Measurements from ENCODE around the gene MKLN1.
"Not testable (repeated sequence)": the region's sequence is repeated elsewhere in the genome, so short reads cannot be mapped to it uniquely, and the experiment has no call there.

Gene MKLN1

DNA sequence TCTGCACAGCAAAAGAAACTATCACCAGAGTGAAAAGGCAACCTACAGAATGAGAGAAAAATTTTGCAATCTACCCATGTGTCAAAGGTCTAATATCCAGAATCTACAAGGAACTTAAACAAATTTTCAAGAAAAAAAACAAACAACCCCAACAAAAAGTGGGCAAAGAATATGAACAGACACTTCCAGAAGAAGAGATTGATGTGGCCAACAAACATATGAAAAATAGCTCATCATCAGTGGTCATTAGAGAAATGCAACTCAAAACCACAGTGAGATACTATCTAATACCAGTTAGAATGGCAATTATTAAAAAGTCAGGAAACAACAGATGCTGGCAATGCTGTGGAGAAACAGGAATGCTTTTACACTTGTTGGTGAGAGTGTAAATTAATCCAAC lies 7.1 kb upstream of the MKLN1 start:
- no peak for DNase-seq

- DNase-seq: no peak
Measured at GRCh38 chr7:131321656-131322055, 6.0 kb upstream of the MKLN1 start.

DNA sequence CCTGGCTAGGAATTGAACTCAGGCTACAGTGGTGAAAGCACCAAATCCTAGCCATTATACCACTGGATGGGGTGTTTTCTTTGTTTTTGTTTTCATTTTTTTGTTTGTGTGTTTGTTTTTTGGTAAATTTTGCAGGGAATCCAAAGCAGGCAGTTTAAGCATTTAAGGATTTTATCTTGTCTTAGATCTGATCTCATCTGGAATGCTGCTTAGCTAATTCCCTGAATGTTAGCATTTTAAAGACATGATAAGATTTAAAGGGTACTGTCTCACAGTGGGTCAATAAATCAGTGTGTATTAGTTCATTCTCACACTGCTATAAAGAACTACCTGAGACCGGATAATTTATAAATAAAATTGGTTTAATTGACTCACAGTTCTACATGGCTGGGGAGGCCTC lies 5.6 kb upstream of the MKLN1 start:
- DNase-seq: no peak

GRCh38 chr7:131322861-131323260 lies 4.8 kb upstream of the MKLN1 start:
- no peak for DNase-seq

DNA sequence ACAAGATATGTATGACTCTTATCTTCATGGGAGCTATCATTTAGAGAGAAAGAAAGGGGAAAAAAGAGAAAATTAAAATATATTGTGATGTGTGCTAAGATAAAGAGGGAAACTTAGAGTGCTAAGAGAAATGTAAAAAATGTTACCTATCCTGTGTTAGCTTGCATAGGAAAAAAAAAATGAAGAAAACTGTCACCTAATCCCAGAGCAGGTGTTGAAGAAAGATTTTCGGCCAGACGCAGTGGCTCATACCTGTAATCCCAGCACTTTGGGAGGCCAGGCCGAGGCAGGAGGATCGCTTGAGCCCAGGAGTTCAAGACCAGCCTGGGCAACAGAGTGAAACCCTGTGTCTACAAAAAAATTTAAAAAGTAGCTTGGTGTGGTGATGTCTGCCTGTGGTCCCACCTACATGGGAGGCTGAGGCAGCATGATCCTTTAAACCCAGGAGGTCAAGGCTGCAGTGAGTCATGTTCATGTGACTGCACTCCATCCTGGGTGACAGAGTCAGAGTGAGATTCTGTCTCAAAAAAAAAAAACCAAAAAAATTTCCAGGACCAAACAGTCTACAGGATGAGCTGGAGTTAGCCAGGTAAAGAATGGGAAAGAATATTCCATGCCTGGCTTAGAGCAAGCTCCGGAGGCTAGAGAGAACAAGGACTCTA lies 2.4 kb upstream of the MKLN1 start:
- no peak for DNase-seq

- DNase-seq: no peak
Measured at GRCh38 chr7:131326576-131326975, 1.1 kb upstream of the MKLN1 start.

- no peak for DNase-seq
Measured at GRCh38 chr7:131327049-131327625, 539 bp upstream of the MKLN1 start.

DNA sequence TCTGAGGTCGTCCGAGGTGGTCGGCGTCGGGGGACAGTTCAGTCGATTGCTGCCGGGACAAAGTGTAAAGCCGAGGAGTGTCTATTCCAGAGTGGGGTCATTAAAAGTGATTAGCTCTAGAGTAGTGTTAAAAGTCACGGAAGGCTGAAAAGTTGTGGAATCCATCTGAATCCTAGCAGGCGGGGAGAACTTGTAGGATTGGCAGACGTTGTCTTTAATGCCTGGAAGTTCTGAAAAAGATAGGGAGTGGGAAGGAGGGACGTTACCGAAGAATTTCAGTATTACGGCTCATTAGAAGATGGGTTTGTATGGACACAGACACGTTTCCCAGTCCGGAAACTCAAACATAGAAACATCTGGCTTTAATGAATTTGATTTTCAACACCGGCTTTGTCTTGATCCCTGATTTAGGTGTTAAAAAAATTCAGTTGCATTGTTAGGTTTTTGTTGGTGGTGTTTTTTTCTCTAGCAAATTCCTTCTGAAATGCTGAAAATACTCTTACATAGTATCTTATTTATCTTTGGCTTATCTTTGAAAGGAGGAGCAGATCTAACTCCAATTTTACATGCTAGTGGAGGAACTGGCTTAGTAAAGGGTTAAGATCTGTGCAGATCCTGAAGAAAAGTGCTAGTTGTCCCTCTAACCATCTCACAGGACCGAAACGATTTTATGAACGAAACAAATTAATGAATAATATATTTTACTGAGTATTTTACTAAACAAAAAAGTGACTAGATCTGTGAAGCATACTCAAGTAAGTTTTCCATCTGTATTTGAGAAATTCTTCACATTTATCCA lies 900 bp downstream of the MKLN1 start:
- DNase-seq: no peak

DNA sequence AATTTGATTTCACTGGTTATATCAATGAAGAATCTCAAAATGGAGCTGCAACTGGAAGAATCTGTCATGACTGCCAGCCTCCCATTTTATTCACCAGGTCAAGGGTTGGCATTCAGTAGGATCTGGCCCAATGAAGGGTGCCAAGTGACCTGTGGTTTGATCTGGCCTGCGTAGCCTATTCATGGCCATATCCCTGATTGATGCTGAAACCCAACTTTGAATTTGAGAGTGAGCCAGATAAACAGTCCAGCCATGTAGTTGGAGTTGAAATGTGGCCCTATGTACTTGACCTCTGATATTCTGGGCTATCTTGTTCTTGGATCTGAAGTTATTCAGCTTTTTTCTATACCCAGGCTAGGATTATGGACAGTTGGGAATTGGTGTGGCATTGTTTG lies 1.5 kb downstream of the MKLN1 start:
- no peak for DNase-seq

DNA sequence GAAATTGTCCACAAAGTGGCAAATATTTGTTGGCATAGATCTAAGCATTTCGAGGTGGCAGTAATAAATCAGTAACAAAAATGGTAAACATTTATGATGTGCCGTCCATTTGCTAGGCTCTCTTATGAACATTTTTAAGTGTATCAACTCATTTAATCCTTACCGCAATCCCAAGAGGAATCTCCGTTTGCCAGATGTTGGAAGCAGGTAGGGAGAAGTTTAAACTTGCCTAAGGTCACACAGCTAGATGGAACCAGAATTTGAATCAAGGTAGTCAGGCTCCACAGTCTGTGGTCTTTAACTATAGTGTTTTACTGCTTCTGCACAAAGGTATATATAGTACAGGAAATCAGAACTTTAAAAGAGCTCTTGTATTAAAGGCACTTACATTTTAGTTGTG lies 2.6 kb downstream of the MKLN1 start:
- no peak for DNase-seq

DNA sequence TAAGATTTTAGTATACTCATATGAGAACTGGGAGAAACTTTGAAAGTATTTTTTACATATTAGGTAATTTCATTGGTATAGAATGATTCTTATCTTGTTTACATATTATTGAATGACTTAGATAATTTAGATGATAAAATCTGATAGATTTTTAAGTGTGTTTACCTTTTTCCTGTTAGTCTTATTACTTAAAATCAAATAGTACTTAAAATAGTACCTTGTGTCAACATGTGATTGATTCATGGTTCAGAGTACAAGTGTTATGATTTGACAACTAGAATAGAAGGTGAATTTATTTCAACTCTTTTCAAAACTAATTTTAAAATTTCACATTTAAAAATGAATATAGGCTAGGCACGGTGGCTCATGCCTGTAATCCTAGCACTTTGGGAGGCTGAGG lies 4.1 kb downstream of the MKLN1 start:
- DNase-seq: no peak

DNA sequence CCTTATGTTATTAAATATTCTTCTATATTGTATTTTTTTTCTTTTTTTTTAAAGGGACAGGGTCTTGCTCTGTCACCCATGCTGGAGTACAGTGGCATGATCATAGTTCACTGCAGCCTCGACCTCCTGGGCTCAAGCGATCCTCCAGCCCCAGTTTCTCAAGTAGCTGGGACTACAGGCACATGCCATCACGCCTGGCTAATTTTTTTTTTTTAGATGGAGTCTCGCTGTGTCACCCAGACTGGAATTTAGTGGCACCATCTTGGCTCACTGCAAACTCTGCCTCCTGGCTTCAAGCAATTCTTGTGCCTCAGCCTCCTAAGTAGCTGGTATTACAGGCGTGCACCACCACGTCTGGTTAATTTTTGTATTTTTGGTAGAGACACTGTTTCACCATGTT lies 5.1 kb downstream of the MKLN1 start:
- DNase-seq: not testable (repeated sequence)

- DNase-seq: no peak
Measured at GRCh38 chr7:131335639-131336381, 8.1 kb downstream of the MKLN1 start.

DNA sequence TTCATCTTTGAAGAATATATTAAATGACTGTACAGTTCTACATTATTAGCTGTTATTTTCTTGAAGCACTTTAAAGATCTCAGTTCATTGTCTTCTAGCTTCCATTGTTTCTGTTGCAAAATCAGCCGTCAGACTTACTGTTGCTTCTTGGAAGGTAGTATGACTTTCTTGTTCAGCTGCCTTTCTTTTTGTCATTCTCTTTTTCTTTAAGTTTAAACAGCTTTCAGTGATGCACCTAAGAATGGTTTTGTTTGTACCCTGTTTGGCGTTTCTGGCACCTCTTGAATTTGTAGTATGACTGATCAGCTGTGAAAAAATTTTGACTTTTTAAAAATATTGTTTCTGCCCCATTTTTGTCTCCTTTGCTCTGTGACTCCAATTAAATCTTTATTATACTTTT lies 9.3 kb downstream of the MKLN1 start:
- no peak for DNase-seq

DNA sequence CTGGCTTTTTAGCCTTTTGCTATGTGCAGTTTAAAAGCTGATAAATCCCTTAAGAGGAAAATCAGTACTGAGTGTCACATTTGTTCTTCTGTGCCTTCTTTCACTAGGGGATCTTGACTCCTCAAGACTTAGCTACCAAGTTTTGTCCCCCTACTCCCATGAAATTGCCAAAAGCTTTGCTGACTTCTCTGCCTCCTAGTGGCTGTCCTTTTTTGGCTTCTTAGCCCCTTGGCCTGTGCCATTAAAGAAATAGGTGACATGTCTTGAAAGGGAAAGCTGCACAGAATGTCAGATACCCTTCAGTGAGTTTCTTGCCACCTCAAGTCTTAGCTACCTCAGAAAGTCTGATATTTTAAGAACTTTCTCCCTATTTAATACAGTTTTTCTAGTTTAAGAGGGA lies 10.5 kb downstream of the MKLN1 start:
- no peak for DNase-seq

- DNase-seq: no peak
Measured at GRCh38 chr7:131338691-131339390, 11.2 kb downstream of the MKLN1 start.

DNA sequence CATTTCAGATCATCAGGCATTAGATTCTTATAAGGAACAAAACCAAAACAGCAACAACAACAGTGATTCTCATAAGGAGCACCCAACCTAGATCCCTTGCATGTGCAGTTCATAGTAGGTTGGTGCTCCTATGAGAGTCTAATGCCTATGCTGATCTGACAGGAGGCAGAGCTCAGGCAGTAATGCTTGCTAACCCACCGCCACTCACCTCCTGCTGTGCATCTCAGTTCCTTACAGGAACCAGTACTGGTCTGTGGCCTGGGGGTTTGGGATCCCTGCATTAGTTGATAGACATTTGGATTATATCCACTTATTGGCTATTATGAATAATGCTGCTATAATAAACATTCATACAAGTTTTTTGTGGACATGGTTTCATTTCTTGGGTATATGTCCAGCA lies 14.0 kb downstream of the MKLN1 start:
- DNase-seq: no peak

- DNase-seq: no peak
Measured at GRCh38 chr7:131342864-131343442, 15.3 kb downstream of the MKLN1 start.

DNA sequence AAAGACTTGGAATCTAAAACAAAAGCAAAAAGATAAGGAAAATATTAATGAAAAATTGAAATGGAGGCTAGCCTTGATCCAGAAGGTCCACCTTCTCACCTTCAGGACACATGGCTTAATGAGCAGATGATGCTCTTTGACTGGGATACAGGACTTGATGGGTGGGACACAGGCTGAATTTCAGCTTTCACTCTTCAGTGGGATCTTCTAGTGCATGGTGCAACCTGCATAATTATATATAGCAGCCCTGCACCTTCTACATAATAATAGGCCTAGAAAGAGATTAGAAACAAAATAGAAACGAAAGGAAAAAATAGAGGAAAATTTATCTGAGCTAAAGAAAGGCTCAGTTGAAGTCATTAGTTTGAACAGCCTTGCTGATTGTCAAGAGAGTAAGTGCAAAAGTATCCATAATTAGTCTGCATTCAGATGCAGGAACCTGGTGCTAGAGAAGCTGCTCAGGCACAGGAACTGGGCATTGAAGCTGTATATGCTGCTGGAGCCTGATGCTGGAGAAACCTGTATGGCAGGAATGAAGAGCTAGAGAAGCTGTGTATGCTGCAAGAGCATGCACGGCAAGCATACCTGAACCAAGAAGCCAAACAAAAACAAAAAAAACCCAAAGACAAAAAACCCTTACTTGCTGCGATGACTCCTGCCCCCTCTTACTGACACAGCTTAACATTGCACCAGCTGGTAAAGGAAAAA lies 19.4 kb downstream of the MKLN1 start:
- DNase-seq: no peak

DNA sequence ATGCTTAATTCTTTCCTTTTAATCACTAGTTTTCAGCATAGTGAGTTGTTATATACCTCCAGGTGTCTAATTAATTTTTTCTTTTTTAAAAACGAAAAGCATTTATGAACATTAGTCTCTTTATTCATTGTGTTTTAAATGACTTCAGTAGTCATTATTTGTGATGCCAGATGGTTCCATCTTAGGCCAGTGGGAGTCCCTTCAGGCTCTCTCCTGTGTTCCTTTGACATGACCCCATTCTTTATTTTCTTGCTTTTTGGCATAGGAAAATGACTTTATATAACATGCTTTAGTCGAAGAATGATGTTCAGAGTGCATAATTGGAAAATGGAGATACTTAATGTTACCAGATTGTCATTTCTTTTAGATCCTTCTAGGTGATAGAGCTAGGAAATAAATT lies 24.4 kb downstream of the MKLN1 start:
- DNase-seq: no peak

- no peak for DNase-seq
Measured at GRCh38 chr7:131354390-131354789, 26.7 kb downstream of the MKLN1 start.

All from NCI-H1436 (cell line).